ENCODE results near the gene AGMO. TPM values are rescaled to one million over a fixed set of nuclear protein-coding genes. Genes with fewer than 3 reads are reported as not detected.
"Not testable (repeated sequence)": the region's sequence is repeated elsewhere in the genome, so short reads cannot be mapped to it uniquely, and the experiment has no call there.

Gene AGMO
- total RNA-seq, 3 donors from 2014 or later (not counting 1 experiment from before 2014, with no cell fraction given): not detected

GRCh38 chr7:15525652-15526263 is 36.1 kb downstream of the AGMO start:
- H3K4me3 ChIP-seq (ENCODE audit: low read length): no peak overlapping the region
- Mint-ChIP-seq H3K27me3 (ENCODE audit: low read depth in 2 of 2) (no peaks in the 10 kb centered on the region), H3K9me3 (peaks cover 4 to 8% of the 10 kb centered on the region in 2 donors), H3K27ac (no peak overlapping the region), H3K4me3 (no peak overlapping the region), H3K4me1 (no peaks in the 10 kb centered on the region), H3K36me3 (no peaks in the 10 kb centered on the region)
- no peaks in the 10 kb centered on the region for H3K27me3 ChIP-seq (ENCODE audit: control insufficient read depth, insufficient read depth, low read length)
- no peaks in the 10 kb centered on the region for H3K36me3 ChIP-seq (ENCODE audit: control insufficient read depth, insufficient read depth, low read length)
- H3K27ac ChIP-seq (ENCODE audit: low read length): no peak overlapping the region
- intact Hi-C loops (cut with micrococcal nuclease): no loop called here
- DNase-seq (no peak), ATAC-seq (no peak)
- no peak for TF ChIP-seq CTCF (IDR thresholded peaks at IDR 0.05)
- WGBS (ENCODE audit: insufficient coverage): 93% methylated on average over 21 of the region's 21 CpGs
- no peaks in the 10 kb centered on the region for H3K4me1 ChIP-seq (ENCODE audit: control insufficient read depth, insufficient read depth, low read length)
- H3K9me3 ChIP-seq (ENCODE audit: control insufficient read depth, insufficient read depth, low read length): no peaks in the 10 kb centered on the region

DNA sequence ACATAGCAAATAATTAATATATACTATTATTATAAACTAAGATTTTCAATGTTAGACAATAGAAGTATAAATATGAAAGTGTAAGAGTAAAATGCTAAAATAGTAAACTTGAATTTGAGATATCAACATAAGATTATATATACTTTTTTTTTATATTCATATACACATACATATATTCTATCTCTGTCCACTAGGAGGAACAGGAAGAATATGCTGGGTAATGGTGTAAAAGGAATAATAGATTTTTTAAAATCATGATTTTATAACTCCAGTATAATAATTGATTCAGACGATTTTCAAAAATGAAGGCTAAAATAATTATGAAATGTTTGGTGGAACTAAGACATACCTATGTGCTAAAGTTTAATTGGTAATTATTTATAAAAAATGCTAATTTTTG is 37.7 kb downstream of the AGMO start:
- intact Hi-C loops (cut with micrococcal nuclease): no loop called here
- peaks cover 7% of the 10 kb centered on the region for H3K36me3 Mint-ChIP-seq
- DNase-seq (no peak), ATAC-seq (no peak)
- H3K9me3 Mint-ChIP-seq: peaks cover 12 to 17% of the 10 kb centered on the region in 2 donors
- H3K27ac Mint-ChIP-seq: no peak overlapping the region
- no peaks in the 10 kb centered on the region for H3K9me3 ChIP-seq (ENCODE audit: control insufficient read depth, insufficient read depth, low read length)
- no CpG with 5 or more reads among the region's 1 CpG for WGBS (ENCODE audit: insufficient coverage)
- no peaks in the 10 kb centered on the region for H3K4me1 ChIP-seq (ENCODE audit: control insufficient read depth, insufficient read depth, low read length)
- no peaks in the 10 kb centered on the region for H3K27me3 ChIP-seq (ENCODE audit: control insufficient read depth, insufficient read depth, low read length)
- no peaks in the 10 kb centered on the region for H3K36me3 ChIP-seq (ENCODE audit: control insufficient read depth, insufficient read depth, low read length)
- H3K27me3 Mint-ChIP-seq (ENCODE audit: low read depth in 2 of 2): no peaks in the 10 kb centered on the region
- H3K4me3 Mint-ChIP-seq: no peak overlapping the region
- no peak for TF ChIP-seq CTCF (IDR thresholded peaks at IDR 0.05)
- no peak overlapping the region for H3K4me3 ChIP-seq (ENCODE audit: low read length)
- no peaks in the 10 kb centered on the region for H3K4me1 Mint-ChIP-seq
- no peak overlapping the region for H3K27ac ChIP-seq (ENCODE audit: low read length)

GRCh38 chr7:15517865-15518264 is 44.0 kb downstream of the AGMO start:
- Mint-ChIP-seq H3K9me3 (peaks cover 16 to 34% of the 10 kb centered on the region in 2 donors), H3K36me3 (peaks cover 13% of the 10 kb centered on the region)
- H3K27me3 ChIP-seq (ENCODE audit: control insufficient read depth, insufficient read depth, low read length); H3K27ac ChIP-seq (ENCODE audit: low read length); intact Hi-C loops (cut with micrococcal nuclease); ATAC-seq; H3K27ac Mint-ChIP-seq; H3K4me1 Mint-ChIP-seq; H3K36me3 ChIP-seq (ENCODE audit: control insufficient read depth, insufficient read depth, low read length); DNase-seq; H3K4me1 ChIP-seq (ENCODE audit: control insufficient read depth, insufficient read depth, low read length); H3K27me3 Mint-ChIP-seq (ENCODE audit: low read depth in 2 of 2); H3K4me3 ChIP-seq (ENCODE audit: low read length); H3K4me3 Mint-ChIP-seq: not testable (repeated sequence)
- H3K9me3 ChIP-seq (ENCODE audit: control insufficient read depth, insufficient read depth, low read length): peaks cover 11% of the 10 kb centered on the region
- 91% methylated on average over 7 of the region's 7 CpGs for WGBS (ENCODE audit: insufficient coverage)

GRCh38 chr7:15515252-15515651 is 46.6 kb downstream of the AGMO start:
- intact Hi-C loops (cut with micrococcal nuclease): no loop called here
- no peak overlapping the region for H3K4me3 Mint-ChIP-seq
- no peaks in the 10 kb centered on the region for H3K4me1 ChIP-seq (ENCODE audit: control insufficient read depth, insufficient read depth, low read length)
- no peak overlapping the region for H3K27ac Mint-ChIP-seq
- peaks cover 13% of the 10 kb centered on the region for H3K36me3 Mint-ChIP-seq
- peaks cover 16 to 29% of the 10 kb centered on the region in 2 donors for H3K9me3 Mint-ChIP-seq
- ATAC-seq (no peak), DNase-seq (no peak)
- no peak overlapping the region for H3K27ac ChIP-seq (ENCODE audit: low read length)
- H3K27me3 ChIP-seq (ENCODE audit: control insufficient read depth, insufficient read depth, low read length): no peaks in the 10 kb centered on the region
- H3K9me3 ChIP-seq (ENCODE audit: control insufficient read depth, insufficient read depth, low read length): peaks cover 15% of the 10 kb centered on the region
- no peaks in the 10 kb centered on the region for H3K4me1 Mint-ChIP-seq
- WGBS (ENCODE audit: insufficient coverage): 57% methylated on average over 4 of the region's 4 CpGs
- H3K4me3 ChIP-seq (ENCODE audit: low read length): no peak overlapping the region
- TF ChIP-seq CTCF (IDR thresholded peaks at IDR 0.05): no peak
- H3K36me3 ChIP-seq (ENCODE audit: control insufficient read depth, insufficient read depth, low read length): no peaks in the 10 kb centered on the region
- H3K27me3 Mint-ChIP-seq (ENCODE audit: low read depth in 2 of 2): no peaks in the 10 kb centered on the region

Data from natural killer cell (primary cell).